NCI-H345 treated with DMSO at 0.1 percent for 48 hours (cell line): ENCODE data around the gene SLC39A6.
"Not testable (repeated sequence)": the region's sequence is repeated elsewhere in the genome, so short reads cannot be mapped to it uniquely, and the experiment has no call there.

Experiments used
- DNase-seq: peaks from one replicate; lab custom pipeline; 2025; ENCODE audit not compliant: unreplicated experiment; lab: John Stamatoyannopoulos, UW

Gene SLC39A6

GRCh38 chr18:36129300-36130038 lies at the start of gene SLC39A6, which contains the start of gene ELP2:
Gene SLC39A6, minus strand, starts transcription at chr18:36129340. Its CDS starts 2,333 bp downstream, at chr18:36127007.
Gene ELP2, plus strand, starts transcription at chr18:36129899. Its CDS starts 35 bp downstream, at chr18:36129934.
- peak; percentile 84 for DNase-seq

GRCh38 chr18:36177913-36178312 lies 48.8 kb upstream of the SLC39A6 start:
- DNase-seq: no peak

GRCh38 chr18:36176711-36177110 lies 47.6 kb upstream of the SLC39A6 start:
- no peak for DNase-seq

- no peak for DNase-seq
Measured at GRCh38 chr18:36176177-36176584, 47.0 kb upstream of the SLC39A6 start.

- DNase-seq: no peak
Measured at GRCh38 chr18:36175481-36175880, 46.3 kb upstream of the SLC39A6 start.

GRCh38 chr18:36169938-36170337 lies 40.8 kb upstream of the SLC39A6 start:
- no peak for DNase-seq

GRCh38 chr18:36168296-36168695 lies 39.2 kb upstream of the SLC39A6 start:
- DNase-seq: not testable (repeated sequence)

- DNase-seq: no peak
Measured at GRCh38 chr18:36167692-36168218, 38.6 kb upstream of the SLC39A6 start.

- no peak for DNase-seq
Measured at GRCh38 chr18:36162981-36163380, 33.8 kb upstream of the SLC39A6 start.

- DNase-seq: no peak
Measured at GRCh38 chr18:36160959-36161371, 31.8 kb upstream of the SLC39A6 start.

- DNase-seq: no peak
Measured at GRCh38 chr18:36158266-36158867, 29.2 kb upstream of the SLC39A6 start.

GRCh38 chr18:36157441-36157840 lies 28.3 kb upstream of the SLC39A6 start:
- no peak for DNase-seq

- DNase-seq: no peak
Measured at GRCh38 chr18:36155851-36156757, 27.0 kb upstream of the SLC39A6 start.

- no peak for DNase-seq
Measured at GRCh38 chr18:36153771-36154170, 24.6 kb upstream of the SLC39A6 start.

GRCh38 chr18:36153203-36153602 lies 24.1 kb upstream of the SLC39A6 start:
- DNase-seq: no peak

- no peak for DNase-seq
Measured at GRCh38 chr18:36152781-36153180, 23.6 kb upstream of the SLC39A6 start.

- DNase-seq: no peak
Measured at GRCh38 chr18:36149514-36150289, 20.6 kb upstream of the SLC39A6 start.

- DNase-seq: no peak
Measured at GRCh38 chr18:36143391-36143790, 14.3 kb upstream of the SLC39A6 start.

- no peak for DNase-seq
Measured at GRCh38 chr18:36142751-36143150, 13.6 kb upstream of the SLC39A6 start.

- no peak for DNase-seq
Measured at GRCh38 chr18:36141576-36141975, 12.4 kb upstream of the SLC39A6 start.
